ENCODE results near the gene RGS7.

DNA sequence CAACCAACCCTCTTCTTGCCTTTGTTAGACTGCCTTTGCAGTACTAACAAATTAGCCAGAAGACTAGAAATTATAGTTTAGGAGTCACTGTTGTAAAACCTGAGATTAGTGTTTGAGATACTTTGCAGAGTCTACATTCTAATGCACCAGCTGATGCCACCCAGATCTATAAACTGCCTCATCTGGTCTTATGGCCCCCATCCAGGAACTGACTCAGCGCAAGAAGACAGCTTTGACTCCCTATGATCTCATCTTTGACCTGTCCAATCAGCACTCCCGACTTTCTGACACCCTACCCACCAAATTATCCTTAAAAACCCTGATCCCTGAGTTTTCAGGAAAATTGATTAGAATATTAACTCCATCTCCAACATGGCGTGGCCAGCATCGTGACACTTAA, 334.6 kb downstream of the RGS7 start:
- TF ChIP-seq, protein P1, sequence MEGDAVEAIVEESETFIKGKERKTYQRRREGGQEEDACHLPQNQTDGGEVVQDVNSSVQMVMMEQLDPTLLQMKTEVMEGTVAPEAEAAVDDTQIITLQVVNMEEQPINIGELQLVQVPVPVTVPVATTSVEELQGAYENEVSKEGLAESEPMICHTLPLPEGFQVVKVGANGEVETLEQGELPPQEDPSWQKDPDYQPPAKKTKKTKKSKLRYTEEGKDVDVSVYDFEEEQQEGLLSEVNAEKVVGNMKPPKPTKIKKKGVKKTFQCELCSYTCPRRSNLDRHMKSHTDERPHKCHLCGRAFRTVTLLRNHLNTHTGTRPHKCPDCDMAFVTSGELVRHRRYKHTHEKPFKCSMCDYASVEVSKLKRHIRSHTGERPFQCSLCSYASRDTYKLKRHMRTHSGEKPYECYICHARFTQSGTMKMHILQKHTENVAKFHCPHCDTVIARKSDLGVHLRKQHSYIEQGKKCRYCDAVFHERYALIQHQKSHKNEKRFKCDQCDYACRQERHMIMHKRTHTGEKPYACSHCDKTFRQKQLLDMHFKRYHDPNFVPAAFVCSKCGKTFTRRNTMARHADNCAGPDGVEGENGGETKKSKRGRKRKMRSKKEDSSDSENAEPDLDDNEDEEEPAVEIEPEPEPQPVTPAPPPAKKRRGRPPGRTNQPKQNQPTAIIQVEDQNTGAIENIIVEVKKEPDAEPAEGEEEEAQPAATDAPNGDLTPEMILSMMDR (IDR thresholded peaks at IDR 0.05) = no peak
- TF ChIP-seq, protein P2, sequence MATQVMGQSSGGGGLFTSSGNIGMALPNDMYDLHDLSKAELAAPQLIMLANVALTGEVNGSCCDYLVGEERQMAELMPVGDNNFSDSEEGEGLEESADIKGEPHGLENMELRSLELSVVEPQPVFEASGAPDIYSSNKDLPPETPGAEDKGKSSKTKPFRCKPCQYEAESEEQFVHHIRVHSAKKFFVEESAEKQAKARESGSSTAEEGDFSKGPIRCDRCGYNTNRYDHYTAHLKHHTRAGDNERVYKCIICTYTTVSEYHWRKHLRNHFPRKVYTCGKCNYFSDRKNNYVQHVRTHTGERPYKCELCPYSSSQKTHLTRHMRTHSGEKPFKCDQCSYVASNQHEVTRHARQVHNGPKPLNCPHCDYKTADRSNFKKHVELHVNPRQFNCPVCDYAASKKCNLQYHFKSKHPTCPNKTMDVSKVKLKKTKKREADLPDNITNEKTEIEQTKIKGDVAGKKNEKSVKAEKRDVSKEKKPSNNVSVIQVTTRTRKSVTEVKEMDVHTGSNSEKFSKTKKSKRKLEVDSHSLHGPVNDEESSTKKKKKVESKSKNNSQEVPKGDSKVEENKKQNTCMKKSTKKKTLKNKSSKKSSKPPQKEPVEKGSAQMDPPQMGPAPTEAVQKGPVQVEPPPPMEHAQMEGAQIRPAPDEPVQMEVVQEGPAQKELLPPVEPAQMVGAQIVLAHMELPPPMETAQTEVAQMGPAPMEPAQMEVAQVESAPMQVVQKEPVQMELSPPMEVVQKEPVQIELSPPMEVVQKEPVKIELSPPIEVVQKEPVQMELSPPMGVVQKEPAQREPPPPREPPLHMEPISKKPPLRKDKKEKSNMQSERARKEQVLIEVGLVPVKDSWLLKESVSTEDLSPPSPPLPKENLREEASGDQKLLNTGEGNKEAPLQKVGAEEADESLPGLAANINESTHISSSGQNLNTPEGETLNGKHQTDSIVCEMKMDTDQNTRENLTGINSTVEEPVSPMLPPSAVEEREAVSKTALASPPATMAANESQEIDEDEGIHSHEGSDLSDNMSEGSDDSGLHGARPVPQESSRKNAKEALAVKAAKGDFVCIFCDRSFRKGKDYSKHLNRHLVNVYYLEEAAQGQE (IDR thresholded peaks at IDR 0.05; ENCODE audit: insufficient read depth in 1 of 2, low read depth in 2 of 2, low read length in 1 of 2) = no peak
- no peak for TF ChIP-seq POLR2AphosphoS5 (IDR thresholded peaks at IDR 0.05; ENCODE audit: low read depth, low read length)
- no peak for TF ChIP-seq SIN3A (IDR thresholded peaks at IDR 0.05; ENCODE audit: borderline replicate concordance, insufficient read depth, low read depth, low read length)
- no peak for TF ChIP-seq TCF7L2 (IDR thresholded peaks at IDR 0.05; ENCODE audit: low read depth, low read length)
